OCI-M2 (cell line): ENCODE results near the gene CLCN6.

Experiments
- DNase-seq: peaks from one replicate; lab custom pipeline; 2025; ENCODE audit not compliant: unreplicated experiment; lab: John Stamatoyannopoulos, UW

The CLCN6 gene

DNA sequence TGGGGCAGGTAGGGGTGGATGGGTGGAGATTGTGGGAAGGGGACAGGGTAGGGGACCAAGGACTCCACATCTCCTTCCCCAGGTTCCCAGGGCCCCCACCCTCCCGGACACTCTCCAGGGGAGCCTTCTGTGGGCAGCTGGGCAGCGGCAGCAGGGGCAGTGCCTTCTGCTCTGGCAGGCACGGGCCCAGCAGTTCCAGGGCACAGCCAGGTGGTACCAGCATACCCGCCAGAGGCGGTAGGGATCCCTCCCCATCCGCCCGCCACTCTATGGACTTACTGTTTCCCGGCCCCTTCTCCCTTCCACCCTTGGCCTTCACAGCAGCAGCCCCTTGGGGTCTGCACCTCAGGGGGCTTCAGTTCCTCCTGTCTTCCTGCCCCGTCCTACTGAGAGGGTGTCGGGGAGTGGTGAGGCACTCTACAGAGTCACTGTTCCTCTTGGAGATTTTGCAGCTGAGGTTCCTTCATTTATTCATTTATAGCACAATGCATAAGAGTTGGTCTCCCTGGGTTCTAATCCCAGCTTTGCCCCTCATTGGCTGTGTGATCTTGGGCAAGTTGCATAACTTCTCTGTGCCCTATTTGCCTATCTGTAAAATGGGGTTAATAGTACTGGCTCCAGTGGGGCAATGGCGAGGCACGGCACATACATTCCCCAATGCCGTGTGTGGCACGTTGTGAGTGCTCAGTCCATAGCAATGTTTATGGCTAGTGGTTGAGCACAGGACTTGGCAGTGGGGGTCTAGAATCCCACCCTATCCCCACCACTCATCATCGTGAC lies 27.0 kb upstream of the CLCN6 start:
- DNase-seq = no peak

DNA sequence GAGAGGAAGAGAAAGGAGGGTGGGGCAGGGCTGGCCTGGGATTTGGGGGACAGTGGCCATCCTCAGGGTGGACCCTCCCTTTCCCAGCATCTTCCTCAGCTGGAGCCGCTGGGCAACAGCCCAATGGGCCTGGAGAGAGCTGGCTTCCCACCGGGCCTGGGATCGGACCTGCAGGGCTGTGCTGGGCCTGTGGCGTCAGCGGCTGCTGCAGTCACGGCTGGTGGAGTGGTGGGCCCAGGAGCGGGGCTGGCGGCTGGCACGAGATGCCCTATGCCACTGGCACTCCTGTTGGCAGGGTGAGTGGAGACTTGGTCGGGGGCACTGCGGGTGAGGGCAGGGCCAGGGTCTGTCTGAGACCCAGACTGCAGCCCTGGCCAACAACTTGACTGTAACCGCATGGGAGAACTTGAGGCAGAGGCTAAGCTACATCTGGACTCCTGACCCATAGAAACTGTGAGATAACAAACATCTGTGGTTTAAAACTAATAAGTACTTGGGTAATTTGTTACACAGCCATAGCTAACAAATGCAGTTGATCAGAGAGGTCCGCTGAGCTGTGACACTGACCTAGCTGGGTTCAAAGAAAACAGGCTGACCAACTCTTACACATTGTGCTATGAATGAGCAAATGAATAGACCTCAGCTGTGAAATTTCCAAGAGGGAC lies 26.1 kb upstream of the CLCN6 start:
- no peak for DNase-seq

DNA sequence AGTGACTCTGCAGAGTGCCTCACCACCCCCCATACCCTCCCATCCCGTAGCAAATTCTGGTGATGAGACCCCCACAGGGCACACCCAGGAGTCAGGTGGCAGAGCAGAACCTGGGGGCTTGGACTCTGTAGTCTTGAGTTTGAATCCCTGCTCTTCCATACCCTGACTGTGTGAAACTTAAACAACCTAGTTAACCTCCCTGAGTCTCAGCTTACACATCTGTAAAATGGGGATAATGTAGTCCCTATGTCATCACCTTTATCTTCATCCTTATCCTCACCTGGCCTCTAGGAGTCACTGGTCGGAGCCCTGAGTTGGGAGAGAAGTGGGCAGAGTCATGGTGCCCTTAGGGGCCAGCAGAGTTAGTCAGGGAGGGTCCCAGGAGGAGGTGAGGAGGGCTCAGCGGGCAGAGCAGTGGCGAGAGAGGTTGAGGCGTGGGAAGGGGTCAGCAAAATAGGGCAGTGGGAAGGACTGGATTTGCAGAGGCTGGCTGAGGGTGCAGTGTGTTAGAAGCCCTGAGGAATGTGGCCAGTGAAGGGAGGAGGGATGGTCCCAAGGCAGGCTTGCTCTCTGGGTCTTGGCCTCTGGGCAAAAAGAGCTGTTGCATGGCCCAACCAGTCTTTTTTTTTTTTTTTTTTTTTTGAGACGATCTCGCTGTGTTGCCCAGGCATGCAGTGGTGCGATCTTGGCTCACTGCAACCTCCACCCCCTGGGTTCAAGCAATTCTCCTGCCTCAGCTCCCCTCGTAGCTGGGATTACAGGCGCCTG lies 25.4 kb upstream of the CLCN6 start:
- DNase-seq = no peak

DNA sequence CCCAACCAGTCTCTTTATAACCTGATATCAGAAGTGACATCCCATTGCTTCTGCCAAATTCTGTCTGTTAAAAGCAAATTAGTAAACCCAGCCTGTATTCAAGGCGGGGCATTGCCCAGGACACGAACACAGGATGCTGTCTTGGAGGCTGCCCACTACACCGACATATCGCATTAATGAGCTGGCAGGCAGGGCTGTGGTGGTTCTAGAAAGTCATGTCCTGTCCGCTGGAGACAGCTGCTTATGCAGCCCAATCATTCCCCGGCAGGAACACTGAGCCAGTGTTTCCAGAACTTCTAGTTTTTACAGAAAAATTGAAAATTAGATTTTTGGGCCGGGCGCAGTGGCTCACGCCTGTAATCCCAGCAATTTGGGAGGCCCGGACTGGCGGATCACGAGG lies 24.7 kb upstream of the CLCN6 start:
- no peak for DNase-seq

GRCh38 chr1:11782127-11782708 lies 23.8 kb upstream of the CLCN6 start:
- DNase-seq = no peak

GRCh38 chr1:11783556-11783955 lies 22.4 kb upstream of the CLCN6 start:
- DNase-seq = no peak

DNA sequence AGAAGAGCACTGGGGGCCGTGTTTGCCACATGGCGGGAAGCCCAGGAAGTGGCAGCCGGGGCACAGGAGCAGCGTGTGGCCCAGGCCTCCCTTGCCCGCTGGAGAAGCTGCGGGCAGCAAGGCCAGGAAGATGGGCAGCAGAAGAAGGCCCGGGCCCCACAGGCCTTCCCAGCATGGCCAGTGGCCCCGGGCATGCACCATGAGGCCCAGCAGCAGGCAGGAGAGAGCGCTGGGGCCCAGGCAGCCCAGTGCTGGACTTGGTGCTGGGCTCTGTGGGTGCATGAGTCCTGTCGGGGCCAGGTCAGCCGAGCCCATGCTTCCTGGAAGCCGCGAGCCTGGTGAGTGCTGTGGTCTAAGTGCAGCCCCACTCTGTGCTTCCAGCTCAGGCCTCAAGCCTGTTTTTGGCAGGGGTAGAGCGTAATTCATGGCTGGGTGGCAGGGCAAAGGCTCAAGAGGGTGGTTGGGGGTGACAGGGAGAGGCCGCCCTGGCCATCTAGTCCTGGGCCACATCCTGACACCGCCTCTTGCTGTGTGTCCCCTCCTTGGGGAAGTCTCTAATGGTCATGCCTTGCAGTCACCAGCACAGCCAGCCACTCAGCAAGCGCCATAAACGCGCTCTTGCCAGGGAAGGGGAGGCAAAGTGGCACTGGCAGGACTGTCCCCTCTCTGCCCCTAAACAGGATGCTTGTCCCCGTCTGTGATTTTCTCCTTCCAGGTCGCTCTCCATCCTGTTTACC lies 21.6 kb upstream of the CLCN6 start:
- no peak for DNase-seq

- DNase-seq = no peak
Measured at GRCh38 chr1:11784993-11785769, 20.8 kb upstream of the CLCN6 start.

- no peak for DNase-seq
Measured at GRCh38 chr1:11786168-11786567, 19.8 kb upstream of the CLCN6 start.

- no peak for DNase-seq
Measured at GRCh38 chr1:11787251-11787803, 18.7 kb upstream of the CLCN6 start.

DNA sequence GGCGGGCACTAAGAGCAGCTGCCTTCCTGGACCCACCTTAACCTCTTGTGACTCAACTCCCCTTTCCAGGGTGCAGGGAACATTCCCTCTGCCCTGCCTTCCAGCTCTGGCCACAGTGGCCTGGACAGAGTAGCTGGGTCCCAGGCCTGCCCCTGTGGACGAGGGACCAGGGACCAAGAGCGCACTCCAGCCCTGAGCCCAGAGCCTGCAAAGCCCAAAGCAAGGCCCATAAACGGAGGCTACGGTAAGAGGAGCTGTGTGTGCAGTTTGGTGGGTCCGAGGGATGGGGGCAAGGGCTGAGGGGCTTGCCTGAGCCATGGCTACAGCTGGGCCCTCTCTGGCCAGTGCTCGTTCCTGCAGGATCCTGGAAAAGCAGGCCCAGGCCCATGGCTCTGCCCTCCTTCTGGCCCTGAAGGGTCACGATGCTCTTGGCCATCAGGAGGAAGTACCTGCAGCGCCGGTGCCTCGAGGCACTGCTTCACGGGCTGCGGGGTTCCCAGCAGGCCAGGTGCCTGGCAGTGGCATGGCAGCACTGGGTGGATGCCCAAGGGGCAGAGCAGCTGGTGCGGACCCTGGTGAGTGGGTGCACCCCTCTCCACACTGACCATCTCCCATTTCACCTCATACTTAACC lies 18.1 kb upstream of the CLCN6 start:
- no peak for DNase-seq

- DNase-seq = no peak
Measured at GRCh38 chr1:11788549-11789053, 17.4 kb upstream of the CLCN6 start.

DNA sequence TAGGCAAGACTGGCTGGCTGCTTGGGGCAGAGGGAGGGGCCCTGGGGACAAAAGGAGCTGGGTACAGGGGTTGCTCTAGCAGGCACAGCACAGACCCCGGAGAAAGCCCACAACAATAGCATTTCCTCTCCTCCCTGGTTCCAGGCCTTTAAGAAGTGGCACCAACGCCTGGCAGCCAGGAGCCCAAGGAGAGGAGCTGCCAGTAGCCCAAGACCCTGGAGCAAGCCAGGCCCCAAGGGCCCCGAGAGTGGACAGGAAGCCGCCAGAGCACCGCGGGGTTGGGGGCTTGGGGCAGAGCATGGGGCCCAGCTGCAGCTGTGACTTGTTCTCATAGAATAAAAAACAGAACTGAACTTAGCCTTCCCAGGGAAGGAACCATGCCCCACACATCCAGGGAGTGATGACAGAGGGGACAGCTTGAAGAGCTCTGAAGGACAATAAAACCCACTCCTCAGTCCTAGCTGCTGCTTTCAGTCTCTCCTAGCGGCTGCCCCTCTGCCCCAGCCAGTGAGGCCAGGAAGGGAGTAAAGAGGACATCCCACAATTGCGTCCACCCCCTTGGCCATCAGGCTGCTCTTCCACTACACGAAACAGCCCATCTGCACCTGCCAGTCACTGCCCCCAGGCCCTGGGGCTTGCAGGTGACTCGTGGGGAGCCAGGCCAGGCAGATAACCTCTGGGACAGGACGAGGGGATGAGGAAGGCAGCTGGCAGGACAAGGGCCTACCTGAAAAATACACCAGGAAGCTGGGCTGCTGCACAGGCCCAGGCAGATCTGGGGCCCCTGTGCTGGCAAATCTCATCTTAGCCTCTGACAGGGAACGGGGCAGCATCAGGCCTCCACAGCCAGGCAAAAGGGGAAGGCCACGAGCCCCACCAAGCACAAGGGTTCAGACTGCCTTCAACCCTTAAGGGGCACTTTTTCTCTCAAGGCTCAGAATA lies 16.6 kb upstream of the CLCN6 start:
- DNase-seq = no peak

DNA sequence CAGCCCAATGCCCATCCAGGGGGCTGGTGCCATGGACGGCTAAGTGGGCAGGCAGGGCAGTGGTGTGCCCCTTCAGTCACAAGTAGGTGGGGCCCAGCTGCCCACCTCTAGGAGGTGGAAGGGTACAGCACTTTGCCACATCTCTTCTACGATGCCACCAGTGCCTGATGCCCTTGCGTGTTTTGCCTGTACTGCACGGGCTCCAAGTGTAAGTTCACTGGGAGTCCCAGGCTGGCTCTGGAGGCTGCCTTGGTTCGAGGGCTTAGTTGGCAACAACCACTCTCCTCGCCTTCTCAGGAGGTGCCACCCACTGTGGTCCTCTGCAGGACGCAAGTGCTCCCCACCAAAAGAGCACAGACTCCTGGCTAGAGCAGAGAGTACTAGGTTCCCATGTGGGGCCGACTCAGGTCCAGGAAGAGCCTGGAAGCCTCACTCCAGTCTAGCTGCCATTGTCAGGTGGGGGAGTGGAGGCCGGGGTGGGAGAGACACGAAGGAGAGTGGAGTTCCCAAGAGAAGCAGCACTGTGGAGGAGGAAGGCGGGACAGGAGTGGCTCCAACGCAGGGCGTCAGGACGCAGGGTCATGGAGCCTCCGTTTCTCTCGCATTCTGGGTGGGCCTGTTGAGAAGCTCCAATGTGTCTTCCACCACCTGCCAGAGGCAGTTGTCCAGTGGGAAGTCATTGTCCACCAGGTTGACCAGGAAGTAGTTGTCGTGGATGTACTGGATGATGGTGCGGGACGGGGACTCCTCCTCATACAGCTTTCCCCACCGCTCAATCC lies 15.7 kb upstream of the CLCN6 start:
- DNase-seq = no peak

GRCh38 chr1:11790880-11791715 lies 14.9 kb upstream of the CLCN6 start:
- no peak for DNase-seq

DNA sequence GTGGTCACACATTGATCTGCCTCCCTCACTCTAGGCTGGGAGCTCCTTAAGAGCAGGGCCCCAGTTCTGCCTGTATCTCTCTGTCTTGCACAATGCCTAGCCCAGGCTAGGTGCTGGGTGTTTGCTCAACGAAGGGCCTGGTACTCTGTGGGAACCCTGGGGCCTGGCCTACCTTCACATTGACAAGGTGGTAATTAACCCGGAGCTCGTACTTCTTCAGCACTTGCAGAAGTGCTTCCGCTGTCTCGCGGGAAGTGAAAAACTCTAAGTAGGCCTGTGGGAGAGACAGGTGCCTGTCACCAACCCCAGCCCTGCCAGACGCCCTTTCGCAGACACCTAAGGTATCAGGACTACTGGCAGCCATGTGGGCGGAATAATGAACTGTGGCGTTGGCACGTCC lies 13.9 kb upstream of the CLCN6 start:
- no peak for DNase-seq
